HCT116 (cell line): Measurements from ENCODE around the gene TBC1D13. TPM values are rescaled to one million over a fixed set of nuclear protein-coding genes. Genes with fewer than 3 reads are reported as not detected.

Experiments used
- ATAC-seq: fragments of 200-7000 bp; cut with Tn5 transposase; 2 replicates; pipeline ENCODE4 v1.9.1; 2020; ENCODE audit warnings: mild to moderate bottlenecking, moderate library complexity
- BruUV-seq: library from RNA; stranded (reverse); fragments of 400-500 nt; replicated peaks from 2 replicates; lab custom pipeline; 2021; lab: Mats Ljungman, UMichigan
- CTCF ChIA-PET: fragments of 300-600 bp; sonication (Branson Sonifier 250); formaldehyde crosslinking; loops from one replicate; lab custom pipeline; 2021; ENCODE audit warnings: antibody characterized with exemption; lab: Charles Lee
- POLR2A ChIA-PET: fragments of 300-600, 350-600 bp; sonication (Branson Sonifier 250); formaldehyde crosslinking; loops from one replicate; lab custom pipeline; 2021; ENCODE audit warnings: antibody characterized with exemption; lab: Charles Lee
- RAD21 ChIA-PET, 2 experiments: fragments of 300-600 bp; sonication (Branson Sonifier 250); formaldehyde crosslinking; loops; one replicate each; lab custom pipeline; 2023; ENCODE audit warnings: low total read pairs in 2 of 2; ENCODE audit not compliant: uncharacterized antibody in 2 of 2, unreplicated experiment in 2 of 2, low non-redundant PET in 1 of 2; lab: Charles Lee
- DNase-seq: peaks from one replicate; pipeline ENCODE4 v3.0.0-alpha.2; 2010; ENCODE audit warnings: low read depth, low spot score
- H2AFZ ChIP-seq: fragments of 200-600 bp; shearing (Covaris generic), sonication (generic); 2 replicates; pipeline ENCODE4 v1.6.1; 2017; ENCODE audit warnings: low read depth, mixed run types, mixed read lengths, antibody characterized with exemption, low read length; ENCODE audit not compliant: poor library complexity, severe bottlenecking
- H3K27ac ChIP-seq: 2 replicates; pipeline ENCODE4 v1.5.1; 2012; ENCODE audit warnings: low read depth, low read length
- H3K27me3 ChIP-seq: fragments of 200-600 bp; sonication (generic); 2 replicates; pipeline ENCODE4 v1.6.1; 2016; ENCODE audit warnings: mixed run types, low read length, mixed read lengths; ENCODE audit not compliant: insufficient read depth
- H3K36me3 ChIP-seq, 2 experiments: fragments of 200-500 bp in 1 of 2; fragments of 200-600 bp in 1 of 2; sonication (Bioruptor generic) in 1 of 2; sonication (generic) in 1 of 2; 2 replicates each; pipeline versions ENCODE4 v1.5.1 to v1.6.1; 2014 to 2016; ENCODE audit warnings: low read length in 2 of 2, inconsistent platforms in 1 of 2, mixed read lengths in 1 of 2, mixed run types in 1 of 2; ENCODE audit not compliant: insufficient read depth in 2 of 2, control insufficient read depth in 1 of 2
- H3K4me1 ChIP-seq, 2 experiments: fragments of 200-600 bp in 1 of 2; sonication (generic) in 1 of 2; 2 replicates each; pipeline versions ENCODE4 v1.5.1 to v1.6.1; 2012 to 2017; ENCODE audit warnings: low read length in 2 of 2, inconsistent platforms in 1 of 2, mild to moderate bottlenecking in 1 of 2, mixed read lengths in 1 of 2, mixed run types in 1 of 2, moderate library complexity in 1 of 2; ENCODE audit not compliant: insufficient read depth in 2 of 2, control insufficient read depth in 1 of 2
- H3K4me2 ChIP-seq: fragments of 200-600 bp; sonication (generic); 2 replicates; pipeline ENCODE4 v1.6.1; 2017; ENCODE audit warnings: mixed run types, low read length, mixed read lengths
- H3K4me3 ChIP-seq, 2 experiments: fragments of 200-600 bp in 1 of 2; sonication (generic) in 1 of 2; replicated peaks in 1 of 2; 2 replicates each; pipeline ENCODE4 v1.5.1; 2011 to 2016; ENCODE audit warnings: low read length in 2 of 2, control low read depth in 1 of 2, low read depth in 1 of 2, mild to moderate bottlenecking in 1 of 2, mixed read lengths in 1 of 2, mixed run types in 1 of 2
- H3K79me2 ChIP-seq: fragments of 200-600 bp; sonication (generic); 2 replicates; pipeline ENCODE4 v1.6.1; 2017; ENCODE audit warnings: mild to moderate bottlenecking, mixed run types, low read length, moderate library complexity, mixed read lengths; ENCODE audit not compliant: insufficient read depth
- H3K9ac ChIP-seq: fragments of 200-600 bp; sonication (generic); 2 replicates; pipeline ENCODE4 v1.6.1; 2016; ENCODE audit warnings: low read length, mixed read lengths
- H3K9me2 ChIP-seq: fragments of 200-600 bp; sonication (generic), shearing (Covaris generic); 2 replicates; pipeline ENCODE4 v1.6.1; 2017; ENCODE audit warnings: mixed run types, mild to moderate bottlenecking, moderate library complexity; ENCODE audit not compliant: insufficient read depth
- H3K9me3 ChIP-seq, 2 experiments: fragments of 200-500 bp in 1 of 2; fragments of 200-600 bp in 1 of 2; sonication (Bioruptor generic) in 1 of 2; sonication (generic) in 1 of 2; 2 replicates each; pipeline ENCODE4 v1.6.1; 2014 to 2017; ENCODE audit warnings: low read length in 2 of 2, mixed read lengths in 2 of 2, inconsistent platforms in 1 of 2, low read depth in 1 of 2, mild to moderate bottlenecking in 1 of 2, mixed run types in 1 of 2, moderate library complexity in 1 of 2; ENCODE audit not compliant: control insufficient read depth in 1 of 2, insufficient read depth in 1 of 2
- H4K20me1 ChIP-seq: fragments of 200-600 bp; sonication (generic), shearing (Covaris generic); 2 replicates; pipeline ENCODE4 v1.6.1; 2017; ENCODE audit warnings: mixed run types, mild to moderate bottlenecking, moderate library complexity; ENCODE audit not compliant: insufficient read depth
- CEBPB ChIP-seq: IDR thresholded peaks from 2 replicates; pipeline ENCODE4 v1.6.1; 2012; ENCODE audit warnings: low read depth
- EGR1 ChIP-seq: IDR thresholded peaks from 2 replicates; pipeline ENCODE4 v1.6.1; 2012; ENCODE audit warnings: low read depth
- ELF1 ChIP-seq: IDR thresholded peaks from 2 replicates; pipeline ENCODE4 v1.6.1; 2012; ENCODE audit warnings: low read depth, borderline replicate concordance
- FOSL1 ChIP-seq: IDR thresholded peaks from 2 replicates; pipeline ENCODE4 v1.6.1; 2012; ENCODE audit warnings: low read depth
- JUND ChIP-seq: IDR thresholded peaks from 2 replicates; pipeline ENCODE4 v1.6.1; 2012
- POLR2AphosphoS5 ChIP-seq: IDR thresholded peaks from 2 replicates; pipeline ENCODE4 v1.6.1; 2011; ENCODE audit warnings: mild to moderate bottlenecking, low read depth, low read length, moderate library complexity
- RAD21 ChIP-seq: IDR thresholded peaks from 2 replicates; pipeline ENCODE4 v1.6.1; 2012; ENCODE audit warnings: low read depth, mild to moderate bottlenecking
- SP1 ChIP-seq: IDR thresholded peaks from 2 replicates; pipeline ENCODE4 v1.6.1; 2012; ENCODE audit warnings: low read depth
- TCF7L2 ChIP-seq: IDR thresholded peaks from 2 replicates; pipeline ENCODE4 v1.7.0; 2011; ENCODE audit warnings: borderline replicate concordance, inconsistent platforms; ENCODE audit not compliant: insufficient read depth, insufficient read length; ENCODE audit errors: extremely low read depth
- ZBTB33 ChIP-seq: IDR thresholded peaks from 2 replicates; pipeline ENCODE4 v1.6.1; 2011; ENCODE audit warnings: mild to moderate bottlenecking, low read length, moderate library complexity; ENCODE audit not compliant: insufficient replicate concordance; ENCODE audit errors: extremely low read depth
- ZNF274 ChIP-seq: fragments of 200-500 bp; sonication (Bioruptor generic); IDR thresholded peaks from 2 replicates; pipeline ENCODE4 v1.6.1; 2014; ENCODE audit warnings: mild to moderate bottlenecking, low read depth, low read length, inconsistent platforms
- intact Hi-C: fragments of 100-400 bp; cut with micrococcal nuclease; formaldehyde crosslinking; loops from 2 replicates; pipeline ENCODE4 v1.10.0; 2022
- total RNA-seq: library from RNA; stranded (reverse); gene quantifications from one replicate; pipeline ENCODE4 v1.2.1, GENCODE V29; 2021; ENCODE audit not compliant: unreplicated experiment

Gene TBC1D13
- total RNA-seq, 1 experiment from 2014 or later: 17.5 TPM

DNA sequence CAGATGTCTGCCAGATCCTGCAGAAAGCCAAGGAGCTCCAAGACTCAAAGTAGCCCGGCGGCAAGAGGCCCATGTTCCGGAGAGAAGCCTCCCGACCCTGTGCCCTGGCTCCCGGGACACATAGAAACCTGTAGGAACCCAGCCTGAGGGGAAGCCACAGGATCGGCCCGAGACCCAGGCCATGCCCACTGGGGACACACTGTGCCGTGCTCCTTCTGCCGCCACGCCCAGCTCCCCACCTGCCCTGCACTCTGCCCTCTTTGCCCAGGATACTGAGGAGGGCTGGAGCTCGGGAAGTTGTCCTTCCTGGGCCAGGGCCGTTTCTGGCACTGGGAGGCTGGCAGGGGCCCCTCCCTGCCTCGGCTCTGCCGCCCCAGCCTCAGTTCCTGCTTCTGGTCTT, 20.8 kb downstream of the TBC1D13 start:
- H2AFZ ChIP-seq: no peak overlapping the region
- no peaks in the 10 kb centered on the region for H4K20me1 ChIP-seq
- no peaks in the 10 kb centered on the region for H3K27me3 ChIP-seq
- H3K9me2 ChIP-seq: no peaks in the 10 kb centered on the region
- H3K9me3 ChIP-seq: no peaks in the 10 kb centered on the region
- BruUV-seq: no TSS peak
- H3K4me2 ChIP-seq: no peak overlapping the region
- H3K4me1 ChIP-seq: no peaks in the 10 kb centered on the region
- ChIA-PET CTCF (no interaction called here), RAD21 (no interaction called here), POLR2A (no interaction called here)
- H3K36me3 ChIP-seq: peaks cover 3 to 6% of the 10 kb centered on the region in 2 experiments; a peak in 3 of 4 replicates
- no peak for ATAC-seq
- H3K79me2 ChIP-seq: no peaks in the 10 kb centered on the region
- no peak overlapping the region for H3K27ac ChIP-seq
- no peak for DNase-seq
- intact Hi-C loops: no loop called here
- no peak overlapping the region for H3K4me3 ChIP-seq
- no peak overlapping the region for H3K9ac ChIP-seq
- no peak for TF ChIP-seq ELF1
- no peak for TF ChIP-seq ZBTB33
- no peak for TF ChIP-seq ZNF274
- no peak for TF ChIP-seq RAD21
- no peak for TF ChIP-seq SP1
- TF ChIP-seq CEBPB: no peak
- no peak for TF ChIP-seq TCF7L2
- no peak for TF ChIP-seq JUND
- no peak for TF ChIP-seq EGR1
- TF ChIP-seq POLR2AphosphoS5: no peak
- no peak for TF ChIP-seq FOSL1
